Activated CD4-positive, alpha-beta T cell treated with anti-CD3 and anti-CD28 coated beads, Interleukin-2, amount 50 U/mL, for 48 hours (primary cell): ENCODE measurements around the gene MYCL.
"Not testable (repeated sequence)": the region's sequence is repeated elsewhere in the genome, so short reads cannot be mapped to it uniquely, and the experiment has no call there.

ENCODE experiments used
- DNase-seq, 2 experiments: peaks; one replicate each; pipeline ENCODE4 v3.0.0-alpha.2; 2020

Gene MYCL

DNA sequence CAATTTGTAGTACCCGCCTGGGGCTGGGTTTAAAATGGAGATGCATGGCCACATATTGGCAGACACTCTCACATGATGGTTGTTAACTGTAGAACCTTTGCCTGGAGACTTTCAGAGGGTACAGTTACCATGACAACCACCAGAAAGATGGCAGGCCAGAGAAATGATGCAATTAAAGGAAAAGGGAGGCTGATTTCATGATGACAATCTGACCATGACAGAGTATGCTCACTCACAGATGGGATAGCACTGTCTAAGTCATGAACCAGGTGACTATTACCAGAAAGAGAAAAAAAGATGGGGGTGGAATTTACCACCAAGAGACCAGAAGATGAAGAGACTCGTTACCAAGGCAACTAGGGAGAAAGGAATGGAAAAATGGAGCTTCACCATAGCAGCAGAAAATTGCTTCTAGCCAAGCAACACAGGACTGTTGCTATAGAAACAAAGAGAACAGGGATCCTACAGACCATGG, 14.9 kb downstream of the MYCL start:
- DNase-seq, result no peak

GRCh38 chr1:39885516-39885915, 16.2 kb downstream of the MYCL start:
- no peak for DNase-seq

GRCh38 chr1:39882152-39882551, 19.6 kb downstream of the MYCL start:
- no peak for DNase-seq

DNA sequence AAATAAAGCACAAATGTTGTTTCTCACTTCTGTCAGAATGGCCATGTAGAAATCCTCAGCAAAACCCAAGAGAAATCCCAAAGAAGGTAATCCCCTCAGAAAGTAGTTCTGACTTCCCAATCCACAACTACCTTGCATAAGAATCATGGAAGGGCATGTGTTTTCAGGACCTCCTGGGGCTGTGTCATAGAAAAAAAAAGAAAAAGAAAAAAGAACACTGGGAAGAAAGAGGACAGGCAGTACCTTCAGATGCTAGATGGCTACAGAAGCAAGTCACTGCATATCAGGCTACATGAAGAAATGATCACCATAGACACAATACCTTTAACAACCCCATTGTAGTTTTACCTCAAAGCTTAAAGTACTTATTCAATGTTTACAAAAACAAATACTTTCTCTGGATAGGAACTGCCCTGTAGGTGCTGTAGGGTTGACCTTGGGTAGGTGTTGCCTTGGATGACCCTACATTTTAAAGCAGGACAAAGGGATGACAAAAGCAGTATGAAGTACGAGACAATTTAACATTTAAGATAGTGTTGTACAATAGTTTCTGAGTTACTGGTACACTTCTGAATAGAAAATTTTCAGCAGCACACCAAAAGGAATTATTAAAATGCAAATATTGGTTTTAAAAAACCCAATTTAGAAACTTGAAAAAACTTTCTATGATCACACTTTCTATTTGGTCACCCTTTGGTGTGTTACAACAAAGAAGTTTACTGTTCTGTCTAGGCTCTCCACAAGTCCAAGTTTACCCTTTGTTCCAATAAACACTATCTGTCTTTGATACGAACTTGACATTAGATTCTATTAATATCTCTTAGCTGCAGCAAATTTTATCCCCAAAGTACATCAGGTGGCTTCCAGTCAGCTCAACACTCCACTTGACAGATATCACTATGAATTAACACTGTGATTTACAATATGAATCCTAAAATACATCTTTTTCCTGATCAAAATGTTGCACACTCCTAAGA, 23.4 kb downstream of the MYCL start:
- no peak for DNase-seq

DNA sequence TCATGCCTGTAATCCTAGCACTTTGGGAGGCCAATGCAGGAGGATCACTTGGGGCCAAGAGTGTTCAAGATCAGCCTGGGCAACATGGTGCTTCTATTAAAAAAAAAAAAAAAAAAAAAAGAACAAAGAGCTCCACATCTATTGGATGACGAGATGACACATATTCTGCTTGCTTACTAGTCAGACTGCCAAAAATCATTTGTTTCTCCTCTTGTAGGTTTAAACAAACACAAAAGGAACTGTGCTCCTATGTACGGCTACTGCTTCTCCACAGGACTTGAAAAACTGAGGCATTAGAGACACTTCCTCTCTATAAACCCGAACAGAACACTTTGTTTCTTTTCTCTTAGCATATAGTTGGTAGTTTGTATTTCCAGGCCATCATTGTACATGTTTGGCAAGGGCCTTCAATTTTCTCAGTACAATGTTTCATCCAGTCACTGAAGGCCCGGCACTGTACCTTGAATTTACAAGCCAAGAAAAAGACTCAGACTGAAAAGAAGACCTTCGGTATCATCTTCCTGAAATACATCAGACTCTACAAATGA, 24.4 kb downstream of the MYCL start:
- no peak for DNase-seq

DNA sequence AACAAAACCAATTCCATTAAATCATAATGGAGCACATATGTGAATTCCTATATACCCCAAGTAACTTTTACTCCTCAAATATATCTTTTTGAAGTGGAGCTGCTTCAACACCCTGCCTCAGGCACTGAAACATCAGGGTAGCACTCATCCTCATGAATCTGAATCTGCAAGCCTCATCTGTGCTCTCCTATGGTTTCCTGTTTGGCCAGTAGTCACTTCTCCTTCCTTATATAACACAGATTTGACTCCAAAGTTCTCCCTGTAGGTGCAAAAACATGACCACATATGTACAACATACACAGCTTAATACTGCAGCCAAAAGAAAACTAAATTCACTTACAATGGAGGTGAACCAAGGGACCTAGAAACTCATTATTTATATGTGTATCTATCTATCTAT, 25.6 kb downstream of the MYCL start:
- DNase-seq, result no peak

- no peak for DNase-seq
These were observed 29.0 kb downstream of the MYCL start for GRCh38 chr1:39872698-39873097.

DNA sequence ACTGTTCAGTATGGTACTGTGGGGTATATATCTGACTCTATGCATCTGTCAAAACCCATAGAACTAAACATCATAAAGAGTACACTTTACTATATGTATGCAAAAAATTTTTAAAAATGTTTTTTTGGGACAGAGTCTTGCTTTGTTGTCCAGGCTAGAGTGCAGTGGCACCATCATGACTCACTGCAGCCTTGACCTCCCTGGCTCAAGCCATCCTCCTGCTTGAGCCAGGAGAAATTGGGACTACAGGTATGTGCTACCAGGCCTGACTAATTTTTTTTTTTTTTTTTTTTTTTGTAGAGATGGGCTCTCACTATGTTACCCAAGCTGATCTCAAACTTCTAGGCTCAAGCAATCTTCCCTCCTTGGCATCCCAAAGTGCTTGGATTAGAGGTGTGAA, 29.9 kb downstream of the MYCL start:
- DNase-seq, result no peak

DNA sequence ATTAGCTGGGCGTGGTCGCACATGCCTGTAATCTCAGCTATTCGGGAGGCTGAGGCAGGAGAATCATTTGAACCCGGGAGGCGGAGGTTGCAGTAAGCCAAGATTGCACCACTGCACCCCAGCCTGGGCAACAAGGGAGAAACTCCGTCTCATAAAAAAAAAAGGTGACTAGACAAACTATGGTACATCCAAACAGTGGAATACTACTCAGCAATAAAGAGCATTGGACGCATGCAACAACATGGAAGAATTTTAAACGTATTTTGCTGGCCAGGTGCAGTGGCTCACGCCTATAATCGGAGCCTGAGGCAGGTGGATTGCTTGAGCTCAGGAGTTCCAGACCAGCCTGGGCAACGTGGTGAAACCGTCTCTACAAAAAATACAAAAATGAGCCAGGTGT, 30.7 kb downstream of the MYCL start:
- not testable (repeated sequence) for DNase-seq

GRCh38 chr1:39869538-39870112, 32.1 kb downstream of the MYCL start:
- not testable (repeated sequence) for DNase-seq

GRCh38 chr1:39866767-39867166, 35.0 kb downstream of the MYCL start:
- DNase-seq, result no peak

DNA sequence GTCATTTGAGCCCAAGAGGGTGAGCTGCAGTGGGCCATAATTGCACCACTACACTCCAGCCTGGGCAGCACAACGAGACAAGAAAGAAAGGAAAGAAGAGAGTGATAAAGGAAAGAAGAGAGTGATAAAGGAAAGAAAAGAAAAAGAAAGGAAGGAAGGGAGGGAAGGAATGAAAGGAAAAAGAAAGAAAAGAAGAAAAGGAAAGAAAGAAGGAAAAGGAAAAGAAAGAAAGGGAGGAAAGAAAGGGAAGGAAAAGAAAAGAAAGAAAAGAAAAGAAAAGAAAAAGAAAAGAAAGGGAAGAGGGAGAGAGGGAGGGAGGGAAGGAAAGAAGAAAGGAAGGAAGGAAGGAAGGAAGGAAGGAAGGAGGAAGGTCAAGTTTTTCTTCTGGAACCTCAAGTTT, 36.0 kb downstream of the MYCL start:
- no peak for DNase-seq

- DNase-seq, result no peak
These were observed 38.5 kb downstream of the MYCL start for GRCh38 chr1:39863177-39863576.

GRCh38 chr1:39861003-39861402, 40.7 kb downstream of the MYCL start:
- DNase-seq, result no peak

DNA sequence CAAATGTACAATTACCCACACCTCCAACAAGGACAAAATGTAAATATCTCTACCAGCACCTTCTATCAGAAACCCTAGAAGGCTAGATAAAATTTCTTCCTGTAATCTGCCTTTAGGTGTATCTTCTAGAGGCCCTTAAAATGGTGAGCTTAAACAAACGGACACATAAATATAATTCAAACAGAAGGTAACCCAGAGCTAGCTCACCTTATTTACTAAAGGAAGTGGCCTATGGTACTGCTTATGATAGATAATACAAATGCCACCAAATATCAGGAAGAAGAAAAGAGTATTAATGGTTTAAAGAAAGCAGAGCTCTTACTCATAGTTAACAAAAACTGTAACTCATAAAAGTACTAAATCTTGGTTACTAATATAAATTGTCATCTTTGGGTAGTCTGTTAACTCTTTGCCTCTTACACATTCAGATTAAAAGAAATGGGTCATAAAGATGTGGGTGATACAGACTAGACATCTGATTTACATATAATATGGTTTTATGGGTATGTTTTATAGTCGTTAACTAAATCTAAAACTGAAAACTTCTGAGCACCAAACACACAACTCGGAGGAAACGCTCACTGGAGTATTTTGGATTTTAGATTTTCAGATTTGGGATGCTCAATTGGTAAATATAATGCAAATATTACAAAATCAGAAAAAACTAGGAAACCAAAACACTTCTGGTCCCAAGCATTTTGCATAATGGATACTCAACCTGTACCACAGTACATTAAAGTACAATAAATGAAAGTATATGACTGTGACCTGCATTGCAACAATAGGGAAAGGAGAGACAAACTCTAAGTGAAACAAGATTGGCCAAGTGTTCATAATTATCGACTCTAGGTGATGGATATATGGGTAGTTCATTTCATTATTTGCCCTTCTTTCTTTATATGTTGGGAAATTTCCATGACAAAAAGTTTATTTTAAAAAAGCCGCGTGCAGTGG, 41.6 kb downstream of the MYCL start:
- no peak for DNase-seq

- no peak for DNase-seq
These were observed 43.4 kb downstream of the MYCL start for GRCh38 chr1:39858315-39858714.

GRCh38 chr1:39857126-39857878, 44.4 kb downstream of the MYCL start:
- no peak for DNase-seq

DNA sequence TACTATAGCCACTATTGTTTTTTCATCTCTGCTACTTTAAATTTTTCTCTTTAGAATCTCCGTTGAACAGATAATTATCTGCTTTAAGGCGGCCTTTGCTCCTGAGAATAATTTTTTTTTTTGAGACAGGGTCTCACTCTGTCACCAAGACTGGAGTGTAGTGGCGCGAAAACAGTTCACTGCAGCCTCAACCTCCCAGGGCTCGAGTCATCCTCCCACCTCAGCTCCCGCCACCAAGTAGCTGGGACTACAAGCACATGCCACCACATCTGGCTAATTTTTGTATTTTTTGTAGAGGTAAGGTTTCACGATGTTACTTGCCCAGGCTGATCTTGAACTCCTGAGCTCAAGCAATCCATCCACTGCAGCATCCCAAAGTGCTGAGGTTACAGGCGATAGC, 47.0 kb downstream of the MYCL start:
- DNase-seq, result no peak

- no peak for DNase-seq
These were observed 47.4 kb downstream of the MYCL start for GRCh38 chr1:39854314-39854713.

DNA sequence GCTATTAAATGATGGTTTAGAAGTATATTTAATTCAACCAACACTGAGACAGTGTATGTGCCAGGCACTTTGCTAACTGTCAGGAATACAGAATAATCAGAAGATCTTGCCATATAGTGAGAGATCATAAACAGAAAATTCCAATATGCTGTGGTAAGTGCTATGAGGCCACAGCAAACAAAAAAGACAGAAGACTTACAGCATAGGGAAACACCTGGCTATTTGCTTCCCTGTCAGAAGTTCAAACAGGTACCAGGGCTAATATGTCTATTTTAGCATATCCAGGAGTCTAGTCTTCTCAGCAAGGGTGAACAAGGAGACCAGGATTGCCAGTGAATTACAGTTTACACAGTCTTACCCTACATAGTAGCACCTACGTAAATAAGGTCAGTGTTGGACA, 48.8 kb downstream of the MYCL start:
- no peak for DNase-seq

DNA sequence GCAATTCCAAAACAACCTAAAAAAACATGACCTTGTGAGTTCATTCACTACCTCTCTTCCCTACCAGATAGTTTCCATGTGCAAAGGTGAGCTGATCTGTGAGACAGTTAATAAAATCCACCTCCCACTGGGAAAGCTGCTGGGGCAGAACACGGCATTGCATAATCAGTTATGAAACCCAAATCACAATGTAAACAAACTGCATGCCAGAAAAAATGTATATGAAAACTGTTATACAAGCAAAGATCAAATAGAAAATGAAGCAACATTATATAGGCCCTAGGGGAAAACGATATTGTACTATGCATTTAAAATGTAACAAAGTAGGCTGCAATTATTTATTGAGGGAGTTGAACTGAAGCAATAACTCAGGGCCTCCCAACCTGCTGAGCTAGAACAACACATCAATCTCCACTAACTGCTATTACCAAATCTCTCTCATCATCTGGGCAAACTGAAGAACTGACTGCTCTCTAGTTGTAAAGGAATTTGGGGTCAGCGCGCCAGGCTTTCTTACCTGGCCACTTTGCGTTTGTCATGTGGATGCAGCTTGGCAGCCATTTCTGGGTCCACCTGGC, 49.4 kb downstream of the MYCL start:
- no peak for DNase-seq
